Spinal cord (tissue), 10 donors: ENCODE results near the gene BBIP1. TPM values are rescaled to one million over a fixed set of nuclear protein-coding genes. Genes with fewer than 3 reads are reported as not detected.
A peak's percentile ranks its signal among the peaks of the same experiment; 100 is the strongest.

Experiments
- DNase-seq, 6 donors: peaks; one replicate each; pipeline versions ENCODE4 v3.0.0 to v3.0.0-alpha.2; 2013 to 2015; ENCODE audit warnings: low spot score in 6 of 6, low read depth in 4 of 6
- H3K27ac ChIP-seq: one replicate; pipeline ENCODE4 v1.5.1; 2013; ENCODE audit warnings: low read depth, low read length, control low read depth
- H3K27me3 ChIP-seq: one replicate; pipeline ENCODE4 v1.6.1; 2013; ENCODE audit warnings: low read length; ENCODE audit not compliant: control insufficient read depth, insufficient read depth
- H3K36me3 ChIP-seq: one replicate; pipeline ENCODE4 v1.6.1; 2013; ENCODE audit warnings: low read length; ENCODE audit not compliant: control insufficient read depth, insufficient read depth
- H3K4me1 ChIP-seq: one replicate; pipeline ENCODE4 v1.6.1; 2013; ENCODE audit warnings: low read length; ENCODE audit not compliant: control insufficient read depth, insufficient read depth
- H3K4me3 ChIP-seq: one replicate; pipeline ENCODE4 v1.5.1; 2013; ENCODE audit warnings: low read depth, low read length, control low read depth
- H3K9me3 ChIP-seq: one replicate; pipeline ENCODE4 v1.6.1; 2013; ENCODE audit warnings: low read length; ENCODE audit not compliant: control insufficient read depth, insufficient read depth
- WGBS: methylation state at CpG from one replicate; pipeline ENCODE4 v1.1.5; 2013; ENCODE audit warnings: missing lambda C conversion rate; ENCODE audit not compliant: insufficient coverage; 5-methylcytosine and 5-hydroxymethylcytosine counted together
- polyA plus RNA-seq, 2 donors: library from polyadenylated mRNA; unstranded; fragments of 120-200 nt; gene quantifications; one replicate each; pipeline ENCODE4 v1.2.1, GENCODE V29; 2013; ENCODE audit not compliant: insufficient read length in 2 of 2
- total RNA-seq, 2 donors: library from RNA; depleted of rRNA in 1 of 2; stranded (reverse); fragments of 120-200 nt in 1 of 2; fragments of >200 nt in 1 of 2; gene quantifications; one replicate each; pipeline versions ENCODE4 v1.2.3 to v1.2.4, GENCODE V29; 2013 to 2014
- donor health status: healthy.

BBIP1 gene
- total and polyA plus RNA-seq, 4 donors: 45.7 to 78.6 (median 62.7) TPM

GRCh38 chr10:110859206-110859972 is 59.6 kb downstream of the BBIP1 start:
- 78% methylated on average over 4 of the region's 6 CpGs for WGBS

GRCh38 chr10:110858297-110858934 is 60.6 kb downstream of the BBIP1 start:
- Histone ChIP-seq H3K9me3 (no peaks in the 10 kb centered on the region), H3K4me1 (peaks cover 11% of the 10 kb centered on the region), H3K27ac (no peak overlapping the region), H3K36me3 (no peaks in the 10 kb centered on the region), H3K4me3 (no peak overlapping the region), H3K27me3 (no peaks in the 10 kb centered on the region)
- no peak for DNase-seq
- WGBS: no CpG with 5 or more reads among the region's 1 CpG

More at GRCh38 chr10:110859206-110859972, 59.6 kb downstream of the BBIP1 start:
- Histone ChIP-seq H3K36me3 (no peaks in the 10 kb centered on the region), H3K27me3 (no peaks in the 10 kb centered on the region), H3K4me1 (peaks cover 11% of the 10 kb centered on the region), H3K4me3 (no peak overlapping the region), H3K9me3 (no peaks in the 10 kb centered on the region), H3K27ac (no peak overlapping the region)
- DNase-seq: no peak

GRCh38 chr10:110857265-110858171 is 61.5 kb downstream of the BBIP1 start:
- no peak overlapping the region for H3K4me3 ChIP-seq
- no peak overlapping the region for H3K27ac ChIP-seq
- peak in 1 of 6 donors; percentile 26 for DNase-seq
- no peaks in the 10 kb centered on the region for H3K9me3 ChIP-seq
- no peaks in the 10 kb centered on the region for H3K36me3 ChIP-seq
- no peaks in the 10 kb centered on the region for H3K27me3 ChIP-seq
- 67% methylated on average over 12 of the region's 12 CpGs for WGBS
- H3K4me1 ChIP-seq: peaks cover 11% of the 10 kb centered on the region

- H3K36me3 ChIP-seq: no peaks in the 10 kb centered on the region
- peak in 1 of 6 donors; percentile 74 for DNase-seq
- no peaks in the 10 kb centered on the region for H3K9me3 ChIP-seq
- H3K27ac ChIP-seq: no peak overlapping the region
- no peak overlapping the region for H3K4me3 ChIP-seq
- no peaks in the 10 kb centered on the region for H3K27me3 ChIP-seq
- H3K4me1 ChIP-seq: peaks cover 11% of the 10 kb centered on the region
Observed at GRCh38 chr10:110853921-110854605, 64.9 kb downstream of the BBIP1 start.

GRCh38 chr10:110852947-110853346 is 66.0 kb downstream of the BBIP1 start:
- 73% methylated on average over 2 of the region's 4 CpGs for WGBS
- H3K4me3 ChIP-seq: no peak overlapping the region
- no peaks in the 10 kb centered on the region for H3K27me3 ChIP-seq

GRCh38 chr10:110852255-110852896 is 66.6 kb downstream of the BBIP1 start:
- H3K27ac ChIP-seq: no peak overlapping the region
- 94% methylated on average over 4 of the region's 7 CpGs for WGBS
- H3K4me1 ChIP-seq: peaks cover 5% of the 10 kb centered on the region
- no peaks in the 10 kb centered on the region for H3K9me3 ChIP-seq
- H3K36me3 ChIP-seq: no peaks in the 10 kb centered on the region
- H3K4me3 ChIP-seq: no peak overlapping the region
- H3K27me3 ChIP-seq: no peaks in the 10 kb centered on the region
- no peak for DNase-seq

More at GRCh38 chr10:110852947-110853346, 66.0 kb downstream of the BBIP1 start:
- Histone ChIP-seq H3K27ac (no peak overlapping the region), H3K4me1 (peaks cover 10% of the 10 kb centered on the region), H3K36me3 (no peaks in the 10 kb centered on the region), H3K9me3 (no peaks in the 10 kb centered on the region)
- no peak for DNase-seq

GRCh38 chr10:110851020-110851612 is 67.9 kb downstream of the BBIP1 start:
- DNase-seq: peak in 1 of 6 donors; percentile 9
- H3K4me3 ChIP-seq: no peak overlapping the region
- H3K27ac ChIP-seq: no peak overlapping the region
- 66% methylated on average over 4 of the region's 8 CpGs for WGBS
- peaks cover 3% of the 10 kb centered on the region for H3K4me1 ChIP-seq
- H3K27me3 ChIP-seq: no peaks in the 10 kb centered on the region
- no peaks in the 10 kb centered on the region for H3K9me3 ChIP-seq
- no peaks in the 10 kb centered on the region for H3K36me3 ChIP-seq

- H3K36me3 ChIP-seq: no peaks in the 10 kb centered on the region
- no peak overlapping the region for H3K4me3 ChIP-seq
- WGBS: 82% methylated on average over 2 of the region's 3 CpGs
- no peaks in the 10 kb centered on the region for H3K9me3 ChIP-seq
- H3K27ac ChIP-seq: no peak overlapping the region
- no peak for DNase-seq
- peaks cover 3% of the 10 kb centered on the region for H3K4me1 ChIP-seq
- H3K27me3 ChIP-seq: no peaks in the 10 kb centered on the region
Observed at GRCh38 chr10:110850099-110850498, 68.9 kb downstream of the BBIP1 start.
